ENCODE results near the gene HMGCS1. TPM values are rescaled to one million over a fixed set of nuclear protein-coding genes. Genes with fewer than 3 reads are reported as not detected.

The HMGCS1 gene
- total RNA-seq, 4 donors from 2014 or later, result 6.1 to 15.0 (median 8.2) TPM

DNA sequence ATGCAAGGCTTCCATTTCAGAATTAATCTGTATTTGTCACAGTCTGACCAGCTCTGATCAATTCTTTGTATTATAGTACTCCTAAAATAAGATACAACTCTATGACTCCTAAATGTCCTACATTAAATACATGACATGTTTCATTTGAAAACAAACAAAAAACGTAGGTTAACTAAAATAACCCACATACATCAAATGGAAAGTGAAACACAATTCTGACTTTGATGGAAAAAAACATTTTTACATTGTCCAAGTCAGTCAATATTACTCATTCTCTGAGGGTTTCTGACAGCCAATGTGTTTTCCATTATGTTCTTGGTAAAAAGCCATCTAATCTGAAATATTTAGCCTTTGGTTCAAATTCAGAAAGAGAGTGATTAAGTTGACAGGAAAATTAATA is 8.7 kb downstream of the HMGCS1 start:
- intact Hi-C loops (cut with DNase I; ENCODE audit: low total_unique reads), result no loop called here
- H3K36me3 ChIP-seq, result no peaks in the 10 kb centered on the region
- H3K4me3 ChIP-seq, result no peak overlapping the region
- no peak for DNase-seq
- TF ChIP-seq, protein P1, sequence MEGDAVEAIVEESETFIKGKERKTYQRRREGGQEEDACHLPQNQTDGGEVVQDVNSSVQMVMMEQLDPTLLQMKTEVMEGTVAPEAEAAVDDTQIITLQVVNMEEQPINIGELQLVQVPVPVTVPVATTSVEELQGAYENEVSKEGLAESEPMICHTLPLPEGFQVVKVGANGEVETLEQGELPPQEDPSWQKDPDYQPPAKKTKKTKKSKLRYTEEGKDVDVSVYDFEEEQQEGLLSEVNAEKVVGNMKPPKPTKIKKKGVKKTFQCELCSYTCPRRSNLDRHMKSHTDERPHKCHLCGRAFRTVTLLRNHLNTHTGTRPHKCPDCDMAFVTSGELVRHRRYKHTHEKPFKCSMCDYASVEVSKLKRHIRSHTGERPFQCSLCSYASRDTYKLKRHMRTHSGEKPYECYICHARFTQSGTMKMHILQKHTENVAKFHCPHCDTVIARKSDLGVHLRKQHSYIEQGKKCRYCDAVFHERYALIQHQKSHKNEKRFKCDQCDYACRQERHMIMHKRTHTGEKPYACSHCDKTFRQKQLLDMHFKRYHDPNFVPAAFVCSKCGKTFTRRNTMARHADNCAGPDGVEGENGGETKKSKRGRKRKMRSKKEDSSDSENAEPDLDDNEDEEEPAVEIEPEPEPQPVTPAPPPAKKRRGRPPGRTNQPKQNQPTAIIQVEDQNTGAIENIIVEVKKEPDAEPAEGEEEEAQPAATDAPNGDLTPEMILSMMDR (IDR thresholded peaks at IDR 0.05 in 4 of 5, conservative IDR thresholded peaks at IDR 0.05 in 1 of 5), result no peak
- TF ChIP-seq POLR2A (IDR thresholded peaks at IDR 0.05), result no peak
- in situ Hi-C loops (cut with MboI; ENCODE audit: low sequenced_read_pairs in 4 of 4), result loop anchor here (10.0 to 25.0 kb wide), 5 partner anchors 180 to 392 kb away; partner anchors contain the start of genes TMEM267 (in 2 of the 4) and ZNF131 (in 2 of the 4)
- peaks cover 0 to 8% of the 10 kb centered on the region in 2 donors for H3K4me1 ChIP-seq
- H3K27ac ChIP-seq, result no peak overlapping the region
- H3K27me3 ChIP-seq, result no peaks in the 10 kb centered on the region
- no peak for ATAC-seq
- no peaks in the 10 kb centered on the region for H3K9me3 ChIP-seq

DNA sequence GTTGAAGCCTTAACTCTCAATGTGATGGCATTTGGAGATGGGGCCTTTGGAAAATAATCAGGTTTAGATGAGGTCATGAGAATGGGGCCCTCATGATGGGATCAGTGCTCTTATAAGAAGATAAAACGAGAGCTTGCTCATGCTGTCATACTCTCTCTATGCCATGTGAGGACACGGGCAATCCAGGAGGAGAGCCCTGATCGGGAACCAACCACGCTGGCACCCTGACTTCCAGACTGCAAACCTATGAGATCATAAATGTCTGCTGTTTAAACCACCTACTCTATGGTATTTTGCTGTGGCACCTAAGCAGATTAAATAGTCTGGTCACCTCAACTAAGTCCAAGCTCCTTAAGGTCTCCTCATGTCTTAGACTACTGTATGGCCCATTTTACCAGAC is 10.0 kb downstream of the HMGCS1 start:
- in situ Hi-C loops (cut with MboI; ENCODE audit: low sequenced_read_pairs in 4 of 4), result loop anchor here (10.0 to 25.0 kb wide), 5 partner anchors 182 to 391 kb away; partner anchors contain the start of genes TMEM267 (in 2 of the 4) and ZNF131 (in 2 of the 4)
- H3K4me3 ChIP-seq, result no peak overlapping the region
- no peaks in the 10 kb centered on the region for H3K9me3 ChIP-seq
- TF ChIP-seq, protein P1 (IDR thresholded peaks at IDR 0.05 in 4 of 5, conservative IDR thresholded peaks at IDR 0.05 in 1 of 5), result no peak
- TF ChIP-seq POLR2A (IDR thresholded peaks at IDR 0.05), result no peak
- no peak for DNase-seq
- no peaks in the 10 kb centered on the region for H3K27me3 ChIP-seq
- H3K27ac ChIP-seq, result no peak overlapping the region
- intact Hi-C loops (cut with DNase I; ENCODE audit: low total_unique reads), result no loop called here
- peaks cover 0 to 1% of the 10 kb centered on the region in 2 donors for H3K36me3 ChIP-seq
- peaks cover 0 to 1% of the 10 kb centered on the region in 2 donors for H3K4me1 ChIP-seq
- ATAC-seq, result no peak

DNA sequence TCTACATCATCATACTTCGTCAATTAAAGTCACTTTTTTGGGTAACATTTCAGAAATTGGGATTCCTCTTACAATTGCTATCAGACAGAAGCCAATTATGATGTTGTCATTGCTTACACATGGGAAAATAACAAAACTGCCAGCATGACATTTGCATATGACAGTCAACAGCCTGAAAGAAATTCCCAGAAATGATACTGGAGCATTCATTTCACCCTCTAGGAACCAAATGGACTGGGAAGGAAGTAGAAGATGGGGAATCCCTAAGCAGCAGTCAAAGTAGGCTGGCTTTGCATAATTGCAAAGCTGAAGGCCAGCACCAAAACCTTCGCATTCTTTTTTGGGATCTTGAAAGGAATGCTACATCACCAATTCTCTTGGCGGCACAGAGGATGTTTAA is 10.7 kb downstream of the HMGCS1 start:
- in situ Hi-C loops (cut with MboI; ENCODE audit: low sequenced_read_pairs in 4 of 4) (loop anchor here (10.0 to 25.0 kb wide), 5 partner anchors 182 to 390 kb away; partner anchors contain the start of genes TMEM267 (in 2 of the 4) and ZNF131 (in 2 of the 4)), intact Hi-C loops (cut with DNase I; ENCODE audit: low total_unique reads) (no loop called here)
- no peaks in the 10 kb centered on the region for H3K27me3 ChIP-seq
- H3K27ac ChIP-seq, result no peak overlapping the region
- ATAC-seq (no peak), DNase-seq (no peak)
- no peaks in the 10 kb centered on the region for H3K4me1 ChIP-seq
- H3K4me3 ChIP-seq, result no peak overlapping the region
- H3K9me3 ChIP-seq, result no peaks in the 10 kb centered on the region
- H3K36me3 ChIP-seq, result peaks cover 0 to 9% of the 10 kb centered on the region in 2 donors
- TF ChIP-seq, protein P1 (IDR thresholded peaks at IDR 0.05 in 4 of 5, conservative IDR thresholded peaks at IDR 0.05 in 1 of 5), result no peak
- TF ChIP-seq POLR2A (IDR thresholded peaks at IDR 0.05), result no peak

DNA sequence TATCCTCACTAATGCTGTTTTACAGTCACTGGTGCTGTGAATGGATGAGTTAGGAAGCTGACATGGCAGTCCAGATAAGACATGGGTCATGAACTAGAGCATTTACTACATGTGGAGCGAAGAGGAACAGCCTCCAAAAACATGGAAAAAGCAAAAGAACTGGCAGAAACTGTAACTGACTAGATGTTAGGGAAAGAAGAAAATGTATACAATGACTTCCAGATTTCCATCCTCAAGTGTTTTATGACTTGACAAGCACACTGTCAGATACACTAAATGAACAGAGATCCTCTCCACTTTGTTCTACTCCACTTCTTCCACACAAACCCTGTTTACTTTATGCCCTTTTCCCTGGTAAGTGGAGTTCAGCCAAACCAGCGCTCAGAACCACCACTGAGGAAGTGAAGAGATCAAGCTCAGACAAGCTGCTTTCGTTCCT is 11.5 kb downstream of the HMGCS1 start:
- DNase-seq (no peak), ATAC-seq (no peak)
- no peak overlapping the region for H3K27ac ChIP-seq
- in situ Hi-C loops (cut with MboI; ENCODE audit: low sequenced_read_pairs in 4 of 4), result loop anchor here (10.0 to 25.0 kb wide), 5 partner anchors 183 to 389 kb away; partner anchors contain the start of genes TMEM267 (in 2 of the 4) and ZNF131 (in 2 of the 4)
- no peaks in the 10 kb centered on the region for H3K4me1 ChIP-seq
- no peaks in the 10 kb centered on the region for H3K9me3 ChIP-seq
- H3K27me3 ChIP-seq, result no peaks in the 10 kb centered on the region
- H3K4me3 ChIP-seq, result no peak overlapping the region
- intact Hi-C loops (cut with DNase I; ENCODE audit: low total_unique reads), result no loop called here
- TF ChIP-seq POLR2A (IDR thresholded peaks at IDR 0.05), result no peak
- TF ChIP-seq, protein P1 (IDR thresholded peaks at IDR 0.05 in 4 of 5, conservative IDR thresholded peaks at IDR 0.05 in 1 of 5), result no peak
- peaks cover 0 to 17% of the 10 kb centered on the region in 2 donors for H3K36me3 ChIP-seq

Measured in gastrocnemius medialis (tissue), 4 donors.